NCI-H1048 (cell line): Measurements from ENCODE around the gene CD101.

Experiments used
- DNase-seq: peaks from one replicate; lab custom pipeline; 2025; lab: John Stamatoyannopoulos, UW

CD101 gene

DNA sequence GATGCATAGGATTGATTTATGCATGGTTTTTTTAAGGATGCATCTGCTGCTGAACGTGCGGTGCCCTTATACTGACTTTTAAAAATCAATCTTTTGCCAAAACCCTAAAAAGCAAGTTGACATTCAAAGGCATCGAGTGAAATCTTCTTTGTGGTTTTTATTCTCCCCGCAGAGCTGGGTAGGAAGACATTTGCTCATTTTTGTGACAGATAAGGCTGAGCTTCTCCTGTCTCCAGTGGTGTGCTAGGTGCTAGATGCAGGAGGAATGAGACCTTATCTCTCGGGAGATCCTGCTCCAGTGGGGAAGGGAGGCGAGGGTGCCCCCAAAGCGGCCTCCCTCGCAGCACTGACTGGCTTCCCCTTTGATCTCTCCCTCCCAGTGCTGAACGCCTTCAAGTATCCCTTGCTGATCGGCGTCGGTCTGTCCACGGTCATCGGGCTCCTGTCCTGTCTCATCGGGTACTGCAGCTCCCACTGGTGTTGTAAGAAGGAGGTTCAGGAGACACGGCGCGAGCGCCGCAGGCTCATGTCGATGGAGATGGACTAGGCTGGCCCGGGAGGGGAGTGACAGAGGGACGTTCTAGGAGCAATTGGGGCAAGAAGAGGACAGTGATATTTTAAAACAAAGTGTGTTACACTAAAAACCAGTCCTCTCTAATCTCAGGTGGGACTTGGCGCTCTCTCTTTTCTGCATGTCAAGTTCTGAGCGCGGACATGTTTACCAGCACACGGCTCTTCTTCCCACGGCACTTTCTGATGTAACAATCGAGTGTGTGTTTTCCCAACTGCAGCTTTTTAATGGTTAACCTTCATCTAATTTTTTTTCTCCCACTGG is 14.9 kb upstream of the CD101 start:
- DNase-seq: no peak

DNA sequence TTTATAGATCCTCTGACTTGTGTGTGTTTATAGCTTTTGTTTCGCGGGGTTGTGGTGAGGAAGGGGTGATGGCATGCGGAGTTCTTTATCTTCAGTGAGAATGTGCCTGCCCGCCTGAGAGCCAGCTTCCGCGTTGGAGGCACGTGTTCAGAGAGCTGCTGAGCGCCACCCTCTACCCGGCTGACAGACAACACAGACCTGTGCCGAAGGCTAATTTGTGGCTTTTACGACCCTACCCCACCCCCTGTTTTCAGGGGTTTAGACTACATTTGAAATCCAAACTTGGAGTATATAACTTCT is 14.4 kb upstream of the CD101 start:
- no peak for DNase-seq

GRCh38 chr1:116988248-116988647 is 13.3 kb upstream of the CD101 start:
- DNase-seq: no peak

GRCh38 chr1:116988908-116989307 is 12.7 kb upstream of the CD101 start:
- DNase-seq: no peak

GRCh38 chr1:116989835-116990234 is 11.7 kb upstream of the CD101 start:
- DNase-seq: no peak

DNA sequence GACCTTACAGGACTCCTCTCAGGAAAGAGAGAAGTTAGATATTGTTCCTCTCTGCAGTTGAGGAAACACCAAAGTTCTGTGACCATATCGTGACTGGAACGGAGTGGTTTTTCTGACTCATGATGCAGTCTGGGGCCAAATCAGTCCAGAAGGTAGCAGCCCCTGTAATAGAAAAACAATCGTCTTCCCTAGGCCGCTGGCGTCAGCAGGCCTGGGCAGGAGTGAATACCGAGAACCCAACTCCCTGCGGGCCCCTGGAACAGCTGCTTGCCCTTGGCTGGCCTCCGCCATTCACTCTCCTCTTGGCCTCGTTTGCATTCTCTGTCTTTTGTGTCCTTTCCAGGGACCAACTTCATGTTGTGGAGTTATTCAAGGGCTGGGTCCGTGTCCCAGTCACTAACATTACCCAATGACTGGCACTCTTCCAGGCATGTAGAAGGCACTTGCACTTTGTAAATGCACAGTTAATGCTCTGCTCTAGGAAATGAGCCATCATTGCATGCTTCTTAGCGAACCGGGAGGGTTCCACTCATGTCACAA is 10.9 kb upstream of the CD101 start:
- DNase-seq: no peak

GRCh38 chr1:116991171-116991845 is 10.3 kb upstream of the CD101 start:
- no peak for DNase-seq

GRCh38 chr1:116991918-116992317 is 9.6 kb upstream of the CD101 start:
- no peak for DNase-seq

GRCh38 chr1:116993286-116993685 is 8.3 kb upstream of the CD101 start:
- no peak for DNase-seq

- DNase-seq: no peak
Observed at GRCh38 chr1:116994411-116994810, 7.1 kb upstream of the CD101 start.

DNA sequence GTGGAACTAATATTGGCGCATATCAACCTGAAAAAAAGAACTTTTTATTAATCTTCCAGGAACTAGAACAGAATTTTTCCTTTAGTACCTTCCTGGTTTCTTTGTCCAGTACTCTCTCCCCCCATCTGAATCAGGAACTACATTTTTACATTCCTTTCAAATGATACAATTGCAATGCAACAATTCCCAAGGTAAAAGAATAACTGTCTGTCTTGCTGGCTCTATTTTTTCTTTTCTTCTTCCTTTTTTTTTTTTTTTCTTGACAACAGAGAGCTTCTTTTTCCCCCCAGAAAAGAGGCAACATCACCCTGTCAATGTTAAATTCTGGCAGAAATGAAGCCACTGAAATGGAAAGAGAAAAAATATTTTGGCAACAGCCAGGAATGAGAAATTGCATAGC is 4.5 kb upstream of the CD101 start:
- no peak for DNase-seq

DNA sequence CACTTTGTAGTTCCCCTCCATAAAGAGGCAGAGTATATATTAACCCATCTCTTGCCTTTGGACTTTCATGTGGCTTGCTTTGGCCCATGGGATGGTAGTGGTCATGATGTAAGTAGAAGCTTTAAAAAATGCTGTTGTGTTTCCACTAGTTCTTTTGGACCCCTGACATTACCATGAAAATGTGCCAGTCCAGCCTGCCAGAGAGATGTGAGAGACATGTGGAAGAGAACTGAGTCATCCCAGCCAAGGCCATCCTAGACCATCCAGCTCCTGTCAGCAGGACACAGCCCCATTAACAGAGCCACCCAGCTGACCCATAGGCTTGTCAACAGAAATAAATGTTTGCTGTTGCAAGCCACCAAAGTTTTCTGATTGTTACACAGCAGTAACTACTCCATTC is 3.9 kb upstream of the CD101 start:
- DNase-seq: no peak

GRCh38 chr1:116999596-116999995 is 2.0 kb upstream of the CD101 start:
- DNase-seq: no peak

- DNase-seq: no peak
Observed at GRCh38 chr1:117000142-117000541, 1.4 kb upstream of the CD101 start.

DNA sequence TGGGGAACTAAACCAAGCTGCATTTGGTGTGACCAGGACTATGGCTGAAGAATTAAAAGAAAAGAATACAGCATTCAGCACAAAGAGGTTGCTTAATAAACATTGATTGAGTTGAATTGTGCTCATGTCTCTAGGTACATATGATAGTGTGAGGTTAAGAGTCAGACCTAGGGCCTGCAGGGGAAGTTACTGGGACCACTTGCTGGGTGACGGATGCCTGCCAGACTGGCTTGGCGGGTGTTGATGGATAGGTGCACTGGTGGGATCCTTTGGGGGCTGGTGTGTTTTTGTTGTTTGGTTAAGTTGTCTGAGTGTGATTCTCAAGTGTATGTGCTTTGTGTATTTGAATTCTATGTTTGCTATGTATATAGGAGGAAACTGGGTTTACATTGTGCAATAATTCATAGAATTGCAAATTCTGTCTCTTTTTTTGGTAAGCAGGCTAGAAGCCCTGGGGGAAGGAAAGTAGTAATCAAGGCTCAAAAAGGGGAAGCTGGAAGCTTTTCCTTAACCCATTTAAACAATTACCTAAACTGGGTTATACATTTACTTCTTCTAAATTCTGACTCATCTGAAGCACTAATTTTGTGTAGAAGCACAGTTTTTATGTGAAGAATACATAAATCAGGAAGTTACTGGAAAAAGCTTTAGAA is 1.8 kb downstream of the CD101 start:
- no peak for DNase-seq

DNA sequence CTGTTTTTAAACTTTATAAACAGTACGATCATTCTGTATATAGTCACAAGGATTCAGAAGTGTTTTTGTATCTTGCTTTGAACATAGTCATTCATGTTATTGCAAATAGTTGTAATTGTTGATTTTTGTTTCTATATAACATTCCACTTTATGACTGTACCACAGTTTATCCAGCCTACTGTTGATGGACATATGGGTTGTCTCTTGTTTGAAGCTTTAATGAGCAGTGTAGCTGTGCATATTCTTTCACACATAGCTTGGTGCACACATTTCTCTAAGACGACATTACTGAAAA is 6.1 kb downstream of the CD101 start:
- DNase-seq: no peak

DNA sequence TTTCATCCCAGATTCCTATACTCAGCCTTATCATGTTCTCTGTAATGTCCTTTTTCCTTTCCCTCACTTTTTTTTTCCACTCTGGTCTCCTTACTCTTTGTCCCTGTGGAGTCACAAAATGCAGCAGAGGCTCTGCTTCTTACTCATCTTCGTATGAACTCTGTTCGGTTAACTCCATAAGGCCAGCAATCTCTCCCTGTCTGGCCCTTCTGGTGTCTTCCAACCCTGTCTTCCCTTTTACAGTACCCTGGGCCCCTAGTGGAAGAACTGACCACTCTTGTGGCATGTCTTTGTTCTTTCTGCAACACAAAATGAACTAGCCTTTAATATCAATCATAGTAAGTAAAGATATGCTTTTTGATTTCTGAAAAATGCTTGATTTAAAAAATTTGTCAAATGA is 7.1 kb downstream of the CD101 start:
- DNase-seq: no peak

GRCh38 chr1:117009132-117009531 is 7.6 kb downstream of the CD101 start:
- no peak for DNase-seq

GRCh38 chr1:117010310-117010969 is 8.9 kb downstream of the CD101 start:
- DNase-seq: no peak

GRCh38 chr1:117011334-117011733 is 9.8 kb downstream of the CD101 start:
- no peak for DNase-seq

DNA sequence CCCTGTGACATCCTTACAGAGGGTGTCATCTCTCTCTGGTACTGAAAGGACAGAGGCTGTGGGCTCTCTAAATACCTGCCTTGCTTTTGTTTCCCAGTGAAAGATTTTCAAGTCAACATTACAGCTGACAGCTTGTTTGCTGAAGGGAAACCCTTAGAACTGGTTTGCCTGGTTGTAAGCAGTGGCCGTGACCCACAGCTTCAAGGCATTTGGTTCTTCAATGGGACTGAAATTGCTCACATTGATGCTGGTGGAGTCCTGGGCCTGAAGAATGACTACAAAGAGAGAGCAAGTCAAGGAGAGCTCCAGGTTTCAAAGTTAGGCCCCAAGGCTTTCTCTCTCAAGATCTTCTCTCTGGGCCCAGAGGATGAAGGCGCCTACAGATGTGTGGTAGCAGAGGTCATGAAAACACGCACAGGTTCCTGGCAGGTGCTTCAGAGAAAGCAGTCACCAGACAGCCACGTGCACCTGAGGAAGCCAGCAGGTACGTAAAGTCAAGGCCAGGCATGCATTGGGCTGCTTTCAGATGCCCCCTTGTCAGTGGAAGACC is 11.8 kb downstream of the CD101 start:
- no peak for DNase-seq

DNA sequence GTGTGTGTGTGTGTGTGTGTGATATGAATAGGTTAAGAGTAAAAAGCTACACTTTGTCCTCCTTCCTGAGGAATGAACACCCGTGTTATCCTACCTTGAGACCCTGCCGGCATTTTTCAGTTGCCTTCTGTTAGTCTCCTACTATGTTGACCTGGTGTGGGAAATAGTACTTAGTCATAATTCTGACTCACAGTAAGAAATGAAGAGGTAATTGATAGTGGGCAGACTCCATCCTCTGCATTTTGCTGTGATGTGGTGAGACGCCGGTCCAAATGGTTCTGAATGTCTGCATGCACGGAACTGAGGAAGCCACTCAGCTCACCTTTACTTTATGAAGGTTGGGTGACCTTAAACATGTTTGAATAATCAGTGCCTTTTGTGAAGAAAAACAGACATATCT is 12.6 kb downstream of the CD101 start:
- no peak for DNase-seq
